Activated CD8-positive, alpha-beta memory T cell treated with anti-CD3 and anti-CD28 coated beads, Interleukin-2, amount 50 U/mL, for 1 hour (primary cell): ENCODE results near the gene PVALB.
"Not testable (repeated sequence)": the region's sequence is repeated elsewhere in the genome, so short reads cannot be mapped to it uniquely, and the experiment has no call there.

Experiments
- DNase-seq: peaks from one replicate; pipeline ENCODE4 v3.0.0-alpha.2; 2020; ENCODE audit errors: extremely low read depth

PVALB gene

DNA sequence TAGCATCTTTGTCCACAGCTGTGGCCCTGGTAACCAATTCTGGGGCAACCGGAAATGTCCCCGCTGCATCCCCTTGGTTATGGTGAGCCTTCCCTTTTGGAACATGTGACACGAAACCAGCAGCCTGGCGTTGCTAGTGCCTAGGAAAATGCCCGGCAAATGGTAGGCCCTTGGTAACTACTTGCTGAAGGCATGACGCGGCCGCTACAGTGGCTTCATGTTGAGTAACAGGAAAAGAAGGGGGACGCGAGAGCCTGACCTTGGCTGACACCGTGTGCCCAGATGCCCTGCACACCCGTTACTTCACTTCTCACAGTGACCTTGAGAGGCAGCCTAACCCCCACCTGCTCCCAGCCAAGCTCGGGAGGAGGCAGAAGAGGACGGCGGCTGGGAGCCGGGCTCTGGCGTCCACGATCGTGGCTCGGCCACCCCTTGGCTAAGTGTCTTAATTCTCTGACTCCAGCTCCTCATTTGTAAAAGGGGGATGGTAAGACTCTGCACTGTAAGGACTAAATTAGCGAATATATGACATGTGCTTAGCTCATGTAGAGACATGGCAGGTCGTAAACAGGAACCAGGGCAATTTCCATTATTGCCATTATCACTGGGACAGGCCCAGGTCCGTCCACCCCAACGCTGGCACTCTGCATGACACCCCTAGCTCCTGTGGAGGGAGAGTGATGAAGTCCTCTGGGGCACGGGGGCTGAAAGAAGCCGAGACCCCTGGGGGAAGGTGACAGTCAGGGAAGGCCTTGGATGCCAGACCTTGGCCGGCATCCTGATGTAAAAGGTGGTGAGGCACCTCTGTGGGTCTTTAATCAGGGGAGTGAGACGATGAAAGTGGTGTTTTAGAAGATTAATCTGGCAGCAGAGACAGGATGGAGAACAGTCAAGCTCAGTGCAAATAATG, 59.8 kb downstream of the PVALB start:
- DNase-seq = no peak

DNA sequence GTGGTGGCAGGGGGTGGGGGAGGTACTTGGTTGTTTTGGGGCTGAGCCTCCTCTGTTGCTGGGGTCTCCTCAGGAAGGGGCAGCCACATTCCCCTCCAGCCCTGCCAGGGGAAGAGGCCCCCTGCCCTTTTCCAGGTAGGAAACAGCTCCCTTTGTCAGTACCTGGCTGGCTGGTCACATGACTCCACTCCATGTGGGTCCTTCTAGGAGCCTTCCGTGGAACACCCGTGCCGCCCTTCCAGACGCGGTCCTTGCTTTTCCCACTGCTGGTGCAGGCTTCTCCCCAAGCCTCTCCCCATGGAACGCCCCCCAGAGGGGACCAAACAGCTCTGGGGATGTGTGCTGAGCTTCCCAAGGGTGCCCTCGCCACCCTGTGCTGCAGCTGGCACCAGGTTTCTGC, 60.8 kb downstream of the PVALB start:
- DNase-seq = no peak

DNA sequence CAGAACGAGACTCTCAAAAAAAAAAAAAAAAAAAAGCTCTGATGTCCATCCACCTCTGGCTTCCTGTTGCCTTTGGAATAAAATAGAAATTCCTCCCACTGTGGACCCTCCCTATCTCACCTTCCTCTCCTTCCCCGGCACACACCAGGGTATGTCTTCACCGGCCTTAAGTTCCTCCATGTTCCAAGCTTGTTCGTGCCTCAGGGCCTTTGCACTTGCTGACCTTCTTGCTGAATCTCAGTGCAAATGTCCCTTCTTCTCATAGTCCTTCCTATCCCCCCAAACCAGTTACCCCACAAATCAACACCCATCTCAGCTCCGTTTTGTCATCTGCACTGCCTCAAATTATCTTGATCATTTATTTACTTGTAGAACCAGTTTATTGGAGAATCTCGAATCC, 61.5 kb downstream of the PVALB start:
- no peak for DNase-seq

DNA sequence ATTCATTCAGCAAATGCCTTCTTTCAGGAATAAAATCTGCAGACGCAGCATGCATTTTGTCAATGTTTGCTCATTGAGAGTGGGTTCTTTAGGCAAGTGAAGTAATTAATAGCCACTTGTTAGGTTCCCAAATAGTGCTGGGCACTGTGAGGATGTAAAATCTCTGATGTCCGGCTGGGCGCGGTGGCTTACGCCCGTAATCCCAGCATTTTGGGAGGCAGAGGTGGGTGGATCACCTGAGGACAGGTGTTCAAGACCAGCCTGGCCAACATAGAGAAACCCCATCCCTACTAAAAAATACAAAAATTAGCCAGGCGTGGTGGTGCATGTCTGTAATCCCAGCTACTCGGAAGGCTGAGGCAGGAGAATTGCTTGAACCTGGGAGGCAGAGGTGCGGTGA, 62.0 kb downstream of the PVALB start:
- not testable (repeated sequence) for DNase-seq

DNA sequence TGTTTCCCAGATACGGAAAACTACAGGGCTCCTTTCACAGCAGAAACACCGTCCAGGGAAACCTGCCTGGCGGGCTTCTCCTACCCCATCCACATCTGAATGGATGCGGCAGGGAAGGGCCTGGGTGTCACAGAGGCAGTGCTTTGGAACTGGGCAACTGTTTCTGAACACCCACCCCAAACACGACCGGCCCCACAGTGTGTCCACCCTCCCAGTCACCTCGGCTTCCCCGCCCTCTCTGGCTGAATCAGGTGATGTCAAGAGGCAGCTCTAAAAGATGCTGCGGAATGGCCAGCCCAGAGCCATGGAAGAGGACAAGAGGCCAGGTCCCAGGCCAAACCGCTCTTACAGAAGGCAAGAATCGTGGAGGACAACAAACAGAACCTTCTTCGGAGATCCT, 62.9 kb downstream of the PVALB start:
- DNase-seq = no peak

DNA sequence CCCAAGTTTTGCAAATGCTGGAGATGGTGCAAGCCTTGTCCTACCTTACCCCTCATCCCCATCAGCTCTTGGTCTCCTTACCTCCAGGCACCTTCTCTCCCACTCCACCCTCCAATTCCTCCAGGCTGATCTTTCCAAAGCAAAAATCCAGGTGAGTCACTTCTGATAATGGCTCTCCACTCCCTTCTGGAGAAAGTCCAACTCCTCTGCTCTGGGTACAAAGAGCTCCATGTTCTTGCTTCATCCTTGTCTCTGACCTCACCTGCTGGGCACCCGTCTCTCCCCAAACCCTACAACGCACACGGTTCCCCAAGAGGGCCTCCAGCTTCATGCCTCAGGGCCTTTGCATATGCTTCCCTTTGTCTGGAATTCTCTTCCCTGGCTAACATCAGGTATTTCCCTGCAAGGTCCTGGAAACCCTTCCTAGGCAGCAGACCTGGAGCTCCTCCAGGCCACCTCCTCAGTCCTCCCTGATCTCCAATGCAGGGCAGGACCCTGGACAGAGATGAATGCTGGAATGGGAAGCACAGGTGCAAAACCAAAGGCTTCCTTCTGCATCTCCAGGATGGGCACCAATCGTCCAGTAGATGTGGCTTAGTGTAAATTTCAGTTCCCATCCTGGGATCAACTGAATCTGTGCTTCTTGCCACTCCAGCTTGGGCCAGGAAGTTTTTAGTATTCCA, 63.6 kb downstream of the PVALB start:
- DNase-seq = no peak
